Lung (tissue), 12 donors: ENCODE results near the gene HS3ST3B1. TPM values are rescaled to one million over a fixed set of nuclear protein-coding genes. Genes with fewer than 3 reads are reported as not detected.

ENCODE experiments used
- ATAC-seq: fragments of 200-7000 bp; cut with Tn5 transposase; one replicate; pipeline ENCODE4 v1.9.1; 2020; ENCODE audit warnings: moderate number of reproducible peaks; ENCODE audit not compliant: insufficient read depth, low FRiP score
- DNase-seq, 3 donors: peaks; one replicate each; pipeline ENCODE4 v3.0.0-alpha.2; 2013 to 2017
- H3K27ac ChIP-seq, 2 donors: one replicate each; pipeline ENCODE4 v1.5.1; 2013; ENCODE audit warnings: mild to moderate bottlenecking in 2 of 2, moderate library complexity in 2 of 2, control low read depth in 1 of 2, inconsistent platforms in 1 of 2, low read depth in 1 of 2, low read length in 1 of 2
- H3K27me3 ChIP-seq, 3 donors: one replicate each; pipeline ENCODE4 v1.5.1; 2013; ENCODE audit warnings: low read length in 2 of 3; ENCODE audit not compliant: control insufficient read depth in 3 of 3, insufficient read depth in 3 of 3
- H3K36me3 ChIP-seq, 4 donors: one replicate each; pipeline ENCODE4 v1.5.1; 2013; ENCODE audit warnings: low read length in 4 of 4, mild to moderate bottlenecking in 1 of 4, moderate library complexity in 1 of 4; ENCODE audit not compliant: control insufficient read depth in 4 of 4, insufficient read depth in 4 of 4
- H3K4me1 ChIP-seq, 5 donors: one replicate each; pipeline ENCODE4 v1.5.1; 2013; ENCODE audit warnings: low read length in 5 of 5, mild to moderate bottlenecking in 2 of 5, moderate library complexity in 1 of 5; ENCODE audit not compliant: control insufficient read depth in 5 of 5, insufficient read depth in 5 of 5
- H3K4me3 ChIP-seq: one replicate; pipeline ENCODE4 v1.5.1; 2013; ENCODE audit warnings: mild to moderate bottlenecking, control low read depth, moderate library complexity
- H3K9ac ChIP-seq, 2 donors: one replicate each; pipeline ENCODE4 v1.5.1; 2013; ENCODE audit warnings: low read length in 2 of 2, control low read depth in 1 of 2; ENCODE audit not compliant: insufficient read depth in 1 of 2
- H3K9me3 ChIP-seq, 4 donors: one replicate each; pipeline ENCODE4 v1.5.1; 2013; ENCODE audit warnings: low read length in 3 of 4, mild to moderate bottlenecking in 1 of 4, moderate library complexity in 1 of 4; ENCODE audit not compliant: control insufficient read depth in 4 of 4, insufficient read depth in 3 of 4
- WGBS, 2 donors: extraction: QIAGEN DNeasy Blood & Tissue Kit; methylation state at CpG; one replicate each; pipeline ENCODE4 v1.1.7; 2013; 5-methylcytosine and 5-hydroxymethylcytosine counted together
- polyA plus RNA-seq, 2 donors: library from polyadenylated mRNA; stranded (reverse); fragments of 200-250 nt; gene quantifications; one replicate each; pipeline ENCODE4 v1.2.1, GENCODE V29; 2013
- total RNA-seq, 2 donors: library from RNA; depleted of rRNA in 1 of 2; stranded (reverse); fragments of >200 nt in 1 of 2; gene quantifications; one replicate each; pipeline ENCODE4 v1.2.1, GENCODE V29; 2014 to 2021
- TF ChIP-seq, protein P1 (sequence below): IDR thresholded peaks from 2 replicates; pipeline ENCODE4 v1.5.1; 2012; ENCODE audit warnings: mild to moderate bottlenecking; ENCODE audit errors: control extremely low read depth, extremely low read depth
- donor health status: control.
- donor health status: control.
- donor health status: Bipolar disorder and iron deficiency.
- donor health status: healthy.
- donor health status: DM: yes; HTN: yes; CAD: no.

HS3ST3B1 gene
- total and polyA plus RNA-seq, 4 donors, result 0.87 to 14.6 (median 5.3) TPM

DNA sequence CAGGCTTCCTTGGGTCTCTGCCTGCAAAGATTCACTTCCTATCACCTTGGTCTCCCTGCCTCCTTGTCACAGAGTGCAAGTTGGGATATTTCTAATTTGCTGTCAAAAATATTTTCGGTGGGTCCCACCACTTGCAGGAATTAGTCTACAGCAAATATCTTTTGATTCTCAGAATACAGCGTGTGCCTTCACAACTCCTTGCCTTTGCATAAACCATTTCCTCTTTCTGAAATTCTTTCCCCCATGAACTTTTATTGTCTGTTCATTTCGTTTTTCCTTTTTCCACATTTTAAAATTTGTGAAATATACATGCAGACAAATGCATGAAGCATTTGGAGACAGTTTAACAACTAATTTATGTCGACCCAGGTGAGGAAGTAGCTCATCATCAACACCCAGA lies 60.0 kb downstream of the HS3ST3B1 start:
- Histone ChIP-seq H3K9ac (no peak overlapping the region), H3K4me1 (peaks cover 0 to 4% (median 1%) of the 10 kb centered on the region in 5 donors), H3K36me3 (no peaks in the 10 kb centered on the region), H3K27me3 (no peaks in the 10 kb centered on the region), H3K27ac (no peak overlapping the region), H3K9me3 (no peaks in the 10 kb centered on the region), H3K4me3 (no peak overlapping the region)
- DNase-seq, result no peak
- WGBS, 2 donors, result 34 to 61% methylated on average over 4 of the region's 4 CpGs
- TF ChIP-seq, protein P1, sequence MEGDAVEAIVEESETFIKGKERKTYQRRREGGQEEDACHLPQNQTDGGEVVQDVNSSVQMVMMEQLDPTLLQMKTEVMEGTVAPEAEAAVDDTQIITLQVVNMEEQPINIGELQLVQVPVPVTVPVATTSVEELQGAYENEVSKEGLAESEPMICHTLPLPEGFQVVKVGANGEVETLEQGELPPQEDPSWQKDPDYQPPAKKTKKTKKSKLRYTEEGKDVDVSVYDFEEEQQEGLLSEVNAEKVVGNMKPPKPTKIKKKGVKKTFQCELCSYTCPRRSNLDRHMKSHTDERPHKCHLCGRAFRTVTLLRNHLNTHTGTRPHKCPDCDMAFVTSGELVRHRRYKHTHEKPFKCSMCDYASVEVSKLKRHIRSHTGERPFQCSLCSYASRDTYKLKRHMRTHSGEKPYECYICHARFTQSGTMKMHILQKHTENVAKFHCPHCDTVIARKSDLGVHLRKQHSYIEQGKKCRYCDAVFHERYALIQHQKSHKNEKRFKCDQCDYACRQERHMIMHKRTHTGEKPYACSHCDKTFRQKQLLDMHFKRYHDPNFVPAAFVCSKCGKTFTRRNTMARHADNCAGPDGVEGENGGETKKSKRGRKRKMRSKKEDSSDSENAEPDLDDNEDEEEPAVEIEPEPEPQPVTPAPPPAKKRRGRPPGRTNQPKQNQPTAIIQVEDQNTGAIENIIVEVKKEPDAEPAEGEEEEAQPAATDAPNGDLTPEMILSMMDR, result no peak
- no peak for ATAC-seq

DNA sequence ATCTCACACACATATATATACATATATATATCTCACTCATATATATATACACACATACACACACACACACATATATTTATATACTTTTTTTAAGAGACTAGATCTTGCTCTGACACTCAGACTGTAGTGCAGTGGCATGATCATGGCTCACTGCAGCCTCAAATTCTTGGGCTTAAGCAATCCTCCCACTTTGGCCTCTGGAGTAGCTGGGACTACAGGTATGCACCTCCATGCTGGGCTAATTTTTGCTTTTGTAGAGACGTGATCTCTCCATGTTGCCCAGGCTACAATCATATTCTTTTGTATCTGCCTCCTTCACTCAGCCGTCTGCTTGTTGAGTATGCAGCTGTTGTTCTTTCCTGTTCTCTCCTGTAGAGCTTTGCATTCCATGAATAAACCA lies 60.6 kb downstream of the HS3ST3B1 start:
- Histone ChIP-seq H3K36me3 (no peaks in the 10 kb centered on the region), H3K4me1 (peaks cover 0 to 4% (median 1%) of the 10 kb centered on the region in 5 donors), H3K27ac (no peak overlapping the region), H3K9me3 (no peaks in the 10 kb centered on the region), H3K27me3 (no peaks in the 10 kb centered on the region), H3K9ac (no peak overlapping the region), H3K4me3 (no peak overlapping the region)
- TF ChIP-seq, protein P1, result no peak
- DNase-seq (no peak), ATAC-seq (no peak)
- WGBS, 2 donors, result 64 to 74% methylated on average over 2 of the region's 2 CpGs

DNA sequence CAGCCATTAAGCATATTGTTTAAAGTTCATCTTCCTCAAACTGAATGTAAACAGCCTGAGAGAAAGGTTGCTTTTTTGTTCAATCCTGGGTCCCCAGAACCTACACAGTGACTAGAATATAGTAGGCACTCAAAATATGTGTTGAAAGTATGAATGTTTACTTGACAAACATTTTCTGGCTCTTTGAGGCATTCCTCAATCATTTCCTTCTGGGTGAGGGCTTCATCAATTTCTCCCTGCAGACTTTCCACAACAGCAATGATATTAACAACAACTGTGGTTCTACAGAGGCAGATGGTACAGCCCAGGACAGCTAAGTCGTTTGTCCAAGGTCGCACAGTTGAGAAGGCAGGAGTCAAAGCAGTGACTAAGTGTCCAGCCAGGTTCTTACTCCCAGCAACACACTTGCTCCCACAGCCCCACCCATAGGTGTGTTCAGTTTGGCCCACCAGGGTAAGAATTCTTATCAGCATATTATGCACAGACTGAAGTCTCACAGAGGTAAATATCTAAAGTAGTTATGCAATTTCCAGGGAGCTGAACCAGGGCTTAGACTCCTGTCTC lies 61.1 kb downstream of the HS3ST3B1 start:
- 63 to 77% methylated on average over 2 of the region's 2 CpGs for WGBS, 2 donors

More for the DNA sequence above, 61.1 kb downstream of the HS3ST3B1 start:
- ATAC-seq (no peak), DNase-seq (no peak)
- H3K9ac ChIP-seq, result no peak overlapping the region
- H3K36me3 ChIP-seq, result no peaks in the 10 kb centered on the region
- no peak overlapping the region for H3K4me3 ChIP-seq
- H3K27me3 ChIP-seq, result no peaks in the 10 kb centered on the region
- no peak overlapping the region for H3K27ac ChIP-seq
- TF ChIP-seq, protein P1, result no peak
- peaks cover 0 to 4% (median 1%) of the 10 kb centered on the region in 5 donors for H3K4me1 ChIP-seq
- no peaks in the 10 kb centered on the region for H3K9me3 ChIP-seq
